Activated naive CD4-positive, alpha-beta T cell treated with Interleukin-2 at 50 U/mL for 16 hours (primary cell): ENCODE data around the gene OSBPL3.
"Not testable (repeated sequence)": the region's sequence is repeated elsewhere in the genome, so short reads cannot be mapped to it uniquely, and the experiment has no call there.

Experiments
- DNase-seq: peaks from one replicate; pipeline ENCODE4 v3.0.0-alpha.2; 2020

Gene OSBPL3

GRCh38 chr7:24979863-24980533 is at the start of gene OSBPL3:
Gene OSBPL3, minus strand, starts transcription at chr7:24980178. Its CDS starts 87,706 bp downstream, at chr7:24892472.
- DNase-seq, result peak; percentile 95

- no peak for DNase-seq
These were observed 49.1 kb upstream of the OSBPL3 start for GRCh38 chr7:25029075-25029474.

GRCh38 chr7:25028370-25029021 is 48.5 kb upstream of the OSBPL3 start:
- DNase-seq, result peak; percentile 30

- no peak for DNase-seq
These were observed 46.2 kb upstream of the OSBPL3 start for GRCh38 chr7:25026156-25026555.

- DNase-seq, result no peak
These were observed 45.3 kb upstream of the OSBPL3 start for GRCh38 chr7:25025218-25025671.

GRCh38 chr7:25024066-25024465 is 44.1 kb upstream of the OSBPL3 start:
- no peak for DNase-seq

GRCh38 chr7:25017671-25018070 is 37.7 kb upstream of the OSBPL3 start:
- not testable (repeated sequence) for DNase-seq

- DNase-seq, result no peak
These were observed 34.8 kb upstream of the OSBPL3 start for GRCh38 chr7:25014756-25015155.

- not testable (repeated sequence) for DNase-seq
These were observed 32.7 kb upstream of the OSBPL3 start for GRCh38 chr7:25012710-25013109.

GRCh38 chr7:25012254-25012653 is 32.3 kb upstream of the OSBPL3 start:
- DNase-seq, result no peak

- no peak for DNase-seq
These were observed 29.3 kb upstream of the OSBPL3 start for GRCh38 chr7:25009257-25009656.

- DNase-seq, result no peak
These were observed 27.7 kb upstream of the OSBPL3 start for GRCh38 chr7:25007668-25008067.

- DNase-seq, result no peak
These were observed 26.3 kb upstream of the OSBPL3 start for GRCh38 chr7:25006276-25006675.

- no peak for DNase-seq
These were observed 25.7 kb upstream of the OSBPL3 start for GRCh38 chr7:25005658-25006057.

GRCh38 chr7:25002786-25003185 is 22.8 kb upstream of the OSBPL3 start:
- DNase-seq, result no peak

GRCh38 chr7:24995466-24995865 is 15.5 kb upstream of the OSBPL3 start:
- no peak for DNase-seq

GRCh38 chr7:24992314-24992713 is 12.3 kb upstream of the OSBPL3 start:
- no peak for DNase-seq

- DNase-seq, result no peak
These were observed 11.4 kb upstream of the OSBPL3 start for GRCh38 chr7:24991353-24991752.

- DNase-seq, result no peak
These were observed 7.4 kb upstream of the OSBPL3 start for GRCh38 chr7:24987331-24987842.

GRCh38 chr7:24982917-24983316 is 2.9 kb upstream of the OSBPL3 start:
- DNase-seq, result no peak

GRCh38 chr7:24981171-24981951 is 1.4 kb upstream of the OSBPL3 start:
- DNase-seq, result peak; percentile 76

- DNase-seq, result no peak
These were observed 674 bp upstream of the OSBPL3 start for GRCh38 chr7:24980534-24981170.

- DNase-seq, result peak; percentile 82
These were observed 512 bp downstream of the OSBPL3 start for GRCh38 chr7:24979470-24979862.
